HFFc6 (cell line): ENCODE results near the gene LST1. TPM values are rescaled to one million over a fixed set of nuclear protein-coding genes. Genes with fewer than 3 reads are reported as not detected.
A peak's percentile ranks its signal among the peaks of the same experiment; 100 is the strongest.

Source experiments
- DNase-seq: peaks from one replicate; pipeline ENCODE4 v3.0.0-alpha.2; 2018
- H3K27ac Mint-ChIP-seq: 2 replicates; pipeline ENCODE4 v1.8.0; 2020; ENCODE audit warnings: mild to moderate bottlenecking, mixed read lengths
- H3K27me3 Mint-ChIP-seq: 2 replicates; pipeline ENCODE4 v1.8.0; 2021; ENCODE audit warnings: mild to moderate bottlenecking, moderate library complexity, mixed read lengths; ENCODE audit not compliant: insufficient read depth
- H3K36me3 Mint-ChIP-seq: 2 replicates; pipeline ENCODE4 v1.8.0; 2021; ENCODE audit warnings: low read depth, mixed read lengths
- H3K4me1 Mint-ChIP-seq: 2 replicates; pipeline ENCODE4 v1.8.0; 2020; ENCODE audit warnings: low read depth, mixed read lengths
- H3K4me3 Mint-ChIP-seq: 2 replicates; pipeline ENCODE4 v1.8.0; 2020; ENCODE audit warnings: mild to moderate bottlenecking, moderate library complexity, mixed read lengths
- H3K9me3 Mint-ChIP-seq: 2 replicates; pipeline ENCODE4 v1.8.0; 2020; ENCODE audit warnings: mild to moderate bottlenecking, mixed read lengths
- total RNA-seq, 6 experiments: library from RNA; stranded (reverse); fragmentation: NEBNext Ultra II Directional; extraction: Animal tissue kit (Norgen Biotek cat#: 25700); gene quantifications; 2 replicates in 1 of 6; 3 replicates in 5 of 6; pipeline ENCODE4 v1.2.3, GENCODE V29; 2021
- TF ChIP-seq, protein P1 (sequence below): fragments of 200-600 bp; sonication (generic); IDR thresholded peaks from 2 replicates; pipeline ENCODE4 v1.5.0; 2021; ENCODE audit warnings: antibody characterized with exemption, mild to moderate bottlenecking

LST1 gene
- total RNA-seq, 6 experiments from 2014 or later = not detected

DNA sequence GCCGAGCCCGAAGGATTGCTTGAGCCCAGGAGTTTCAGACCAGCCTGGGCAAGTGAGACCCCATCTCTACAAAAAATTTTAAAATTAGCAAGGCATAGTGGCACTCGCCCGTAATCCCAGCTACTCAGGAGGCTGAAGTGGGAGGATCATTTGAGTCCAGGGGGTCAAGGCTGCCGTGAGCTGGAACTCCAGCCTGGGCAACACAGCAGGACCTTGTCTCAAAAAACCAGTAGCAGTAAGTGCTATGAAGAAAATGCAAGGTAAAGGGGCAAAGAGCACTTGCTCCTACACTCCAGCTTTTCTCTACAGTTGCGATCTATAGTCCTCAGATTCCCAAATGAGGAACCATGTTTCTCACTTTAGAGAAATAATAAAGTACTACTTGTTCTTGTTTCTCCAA is 42.4 kb upstream of the LST1 start:
- Mint-ChIP-seq H3K27ac (no peak overlapping the region), H3K4me1 (peaks cover 63% of the 10 kb centered on the region), H3K9me3 (no peaks in the 10 kb centered on the region), H3K36me3 (peaks cover 34% of the 10 kb centered on the region), H3K4me3 (no peak overlapping the region), H3K27me3 (peaks cover 4% of the 10 kb centered on the region)
- TF ChIP-seq, protein P1, sequence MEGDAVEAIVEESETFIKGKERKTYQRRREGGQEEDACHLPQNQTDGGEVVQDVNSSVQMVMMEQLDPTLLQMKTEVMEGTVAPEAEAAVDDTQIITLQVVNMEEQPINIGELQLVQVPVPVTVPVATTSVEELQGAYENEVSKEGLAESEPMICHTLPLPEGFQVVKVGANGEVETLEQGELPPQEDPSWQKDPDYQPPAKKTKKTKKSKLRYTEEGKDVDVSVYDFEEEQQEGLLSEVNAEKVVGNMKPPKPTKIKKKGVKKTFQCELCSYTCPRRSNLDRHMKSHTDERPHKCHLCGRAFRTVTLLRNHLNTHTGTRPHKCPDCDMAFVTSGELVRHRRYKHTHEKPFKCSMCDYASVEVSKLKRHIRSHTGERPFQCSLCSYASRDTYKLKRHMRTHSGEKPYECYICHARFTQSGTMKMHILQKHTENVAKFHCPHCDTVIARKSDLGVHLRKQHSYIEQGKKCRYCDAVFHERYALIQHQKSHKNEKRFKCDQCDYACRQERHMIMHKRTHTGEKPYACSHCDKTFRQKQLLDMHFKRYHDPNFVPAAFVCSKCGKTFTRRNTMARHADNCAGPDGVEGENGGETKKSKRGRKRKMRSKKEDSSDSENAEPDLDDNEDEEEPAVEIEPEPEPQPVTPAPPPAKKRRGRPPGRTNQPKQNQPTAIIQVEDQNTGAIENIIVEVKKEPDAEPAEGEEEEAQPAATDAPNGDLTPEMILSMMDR = no peak
- DNase-seq = no peak

DNA sequence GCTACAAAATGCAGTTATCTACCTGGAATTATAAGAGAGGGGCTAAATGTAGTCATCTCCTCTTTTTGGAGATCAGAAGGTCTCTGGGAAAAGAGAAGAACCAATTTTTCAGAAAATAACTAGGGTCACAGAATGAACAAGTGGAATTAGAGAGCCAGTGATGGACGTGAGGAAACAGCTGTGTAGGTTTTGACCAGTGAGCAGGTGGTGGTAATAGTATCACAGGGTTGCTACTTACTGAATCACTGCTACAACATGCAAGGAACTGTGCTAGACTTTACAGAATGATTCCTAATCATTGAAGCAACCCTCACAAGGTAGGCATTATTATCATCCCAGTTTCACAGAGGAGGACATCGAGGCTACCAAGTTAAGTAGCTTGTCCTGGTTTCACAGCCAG is 41.4 kb upstream of the LST1 start:
- TF ChIP-seq, protein P1 = no peak
- peaks cover 59% of the 10 kb centered on the region for H3K4me1 Mint-ChIP-seq
- no peak overlapping the region; the same call in 1 of the 2 replicates for H3K4me3 Mint-ChIP-seq
- no peak overlapping the region for H3K27ac Mint-ChIP-seq
- no peaks in the 10 kb centered on the region for H3K9me3 Mint-ChIP-seq
- peaks cover 4% of the 10 kb centered on the region for H3K27me3 Mint-ChIP-seq
- DNase-seq = no peak
- peaks cover 34% of the 10 kb centered on the region for H3K36me3 Mint-ChIP-seq

- peaks cover 53% of the 10 kb centered on the region for H3K4me1 Mint-ChIP-seq
- no peak overlapping the region; the same call in 1 of the 2 replicates for H3K27ac Mint-ChIP-seq
- peak overlapping the region; percentile 91; the same call in 1 of the 2 replicates for H3K4me3 Mint-ChIP-seq
- peaks cover 28% of the 10 kb centered on the region for H3K36me3 Mint-ChIP-seq
- TF ChIP-seq, protein P1 = no peak
- H3K9me3 Mint-ChIP-seq = no peaks in the 10 kb centered on the region
- DNase-seq = no peak
- no peaks in the 10 kb centered on the region; the same call in 1 of the 2 replicates for H3K27me3 Mint-ChIP-seq
Observed at GRCh38 chr6:31545291-31545690, 40.8 kb upstream of the LST1 start.

- peaks cover 17% of the 10 kb centered on the region for H3K36me3 Mint-ChIP-seq
- TF ChIP-seq, protein P1 = peak; percentile 93
- DNase-seq = peak; percentile 92
- H3K27ac Mint-ChIP-seq = peak within 1 kb of the TSS; percentile 91
- peaks cover 50% of the 10 kb centered on the region for H3K4me1 Mint-ChIP-seq
- peaks cover under 1% of the 10 kb centered on the region; the same call in 1 of the 2 replicates for H3K27me3 Mint-ChIP-seq
- H3K4me3 Mint-ChIP-seq = peak within 1 kb of the TSS; percentile 91
- no peaks in the 10 kb centered on the region for H3K9me3 Mint-ChIP-seq
Observed at GRCh38 chr6:31546339-31546957, 39.6 kb upstream of the LST1 start, which contains the start of gene ATP6V1G2. Gene ATP6V1G2, minus strand, starts transcription at chr6:31546608. Its CDS starts 49 bp downstream, at chr6:31546559.

DNA sequence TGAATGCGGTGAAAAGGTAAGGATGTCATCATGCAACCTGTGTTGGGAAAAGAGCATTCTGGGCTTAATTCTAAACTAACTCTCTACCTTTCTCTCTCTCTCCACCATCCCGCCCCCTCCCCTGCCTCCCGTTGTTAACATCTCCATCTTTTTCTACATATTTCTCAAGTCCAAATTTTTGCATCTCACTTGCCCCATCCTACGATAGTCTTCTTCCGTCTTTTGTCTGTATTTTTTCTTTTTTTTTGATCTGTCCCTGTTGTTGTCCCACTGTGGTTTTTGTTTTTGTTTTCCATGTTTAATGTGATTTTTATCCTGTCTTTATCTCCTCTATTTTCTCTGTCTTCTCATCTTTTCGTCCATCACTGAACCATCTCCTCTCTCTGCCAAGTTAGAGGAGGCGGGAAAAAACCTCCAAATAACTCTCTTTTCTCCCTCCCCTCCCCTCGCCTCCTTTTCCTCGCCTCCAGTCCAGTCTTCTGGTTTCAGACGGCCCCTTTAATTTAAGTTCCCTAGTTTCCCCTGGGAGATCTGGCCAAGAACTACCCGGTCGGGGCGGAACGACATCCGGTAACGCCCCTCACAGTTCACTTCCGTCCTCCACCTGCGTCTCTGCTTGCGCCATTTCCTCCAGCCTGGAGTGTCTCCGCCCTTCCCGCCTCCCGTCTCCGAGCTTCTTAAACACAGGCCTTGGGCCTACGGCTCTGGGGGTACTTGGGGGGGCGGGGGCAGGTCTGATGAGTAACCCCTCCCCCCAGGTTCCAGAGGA is 38.9 kb upstream of the LST1 start, which contains the start of gene NFKBIL1:
Gene NFKBIL1 (plus strand): TSS at position 651 of the 769 bp plus-strand sequence. CDS start 87 bp downstream, at position 738.
- peak; percentile 93 for DNase-seq
- Mint-ChIP-seq H3K9me3 (no peaks in the 10 kb centered on the region), H3K4me3 (peak within 1 kb of the TSS; percentile 91), H3K4me1 (peaks cover 50% of the 10 kb centered on the region), H3K27me3 (peaks cover 2% of the 10 kb centered on the region; the same call in 1 of the 2 replicates), H3K36me3 (peaks cover 14% of the 10 kb centered on the region; the same call in 1 of the 2 replicates), H3K27ac (peak within 1 kb of the TSS; percentile 91)
- TF ChIP-seq, protein P1 = peak; percentile 13
